GM06990 (cell line): Measurements from ENCODE around the gene POLN.
A peak's percentile ranks its signal among the peaks of the same experiment; 100 is the strongest.
"Not testable (repeated sequence)": the region's sequence is repeated elsewhere in the genome, so short reads cannot be mapped to it uniquely, and the experiment has no call there.

ENCODE experiments used
- DNase-seq: peaks from one replicate; pipeline ENCODE4 v3.0.0-alpha.2; 2011; ENCODE audit not compliant: insufficient read length; ENCODE audit errors: extremely low read depth
- H3K27me3 ChIP-seq: replicated peaks from 2 replicates; pipeline ENCODE4 v1.6.0; 2011; ENCODE audit warnings: low read length; ENCODE audit not compliant: control insufficient read depth, insufficient read depth
- H3K36me3 ChIP-seq: 2 replicates; pipeline ENCODE4 v1.5.1; 2011; ENCODE audit warnings: low read length; ENCODE audit not compliant: control insufficient read depth, insufficient read depth
- H3K4me3 ChIP-seq: replicated peaks from 2 replicates; pipeline ENCODE4 v1.5.1; 2011; ENCODE audit warnings: low read depth, mild to moderate bottlenecking, control low read depth, low read length
- TF ChIP-seq, protein P1 (sequence below): IDR thresholded peaks from 2 replicates; pipeline ENCODE4 v1.5.1; 2011; ENCODE audit warnings: low read length, control low read depth, mild to moderate bottlenecking, inconsistent platforms; ENCODE audit not compliant: insufficient read depth, poor library complexity, severe bottlenecking

The POLN gene

GRCh38 chr4:2222838-2223237 lies 19.1 kb downstream of the POLN start:
- H3K27me3 ChIP-seq: no peaks in the 10 kb centered on the region
- no peak overlapping the region for H3K4me3 ChIP-seq
- no peak for DNase-seq
- TF ChIP-seq, protein P1, sequence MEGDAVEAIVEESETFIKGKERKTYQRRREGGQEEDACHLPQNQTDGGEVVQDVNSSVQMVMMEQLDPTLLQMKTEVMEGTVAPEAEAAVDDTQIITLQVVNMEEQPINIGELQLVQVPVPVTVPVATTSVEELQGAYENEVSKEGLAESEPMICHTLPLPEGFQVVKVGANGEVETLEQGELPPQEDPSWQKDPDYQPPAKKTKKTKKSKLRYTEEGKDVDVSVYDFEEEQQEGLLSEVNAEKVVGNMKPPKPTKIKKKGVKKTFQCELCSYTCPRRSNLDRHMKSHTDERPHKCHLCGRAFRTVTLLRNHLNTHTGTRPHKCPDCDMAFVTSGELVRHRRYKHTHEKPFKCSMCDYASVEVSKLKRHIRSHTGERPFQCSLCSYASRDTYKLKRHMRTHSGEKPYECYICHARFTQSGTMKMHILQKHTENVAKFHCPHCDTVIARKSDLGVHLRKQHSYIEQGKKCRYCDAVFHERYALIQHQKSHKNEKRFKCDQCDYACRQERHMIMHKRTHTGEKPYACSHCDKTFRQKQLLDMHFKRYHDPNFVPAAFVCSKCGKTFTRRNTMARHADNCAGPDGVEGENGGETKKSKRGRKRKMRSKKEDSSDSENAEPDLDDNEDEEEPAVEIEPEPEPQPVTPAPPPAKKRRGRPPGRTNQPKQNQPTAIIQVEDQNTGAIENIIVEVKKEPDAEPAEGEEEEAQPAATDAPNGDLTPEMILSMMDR: no peak
- H3K36me3 ChIP-seq: peaks cover 2% of the 10 kb centered on the region; the same call in 1 of the 2 replicates

- not testable (repeated sequence) for H3K36me3 ChIP-seq, DNase-seq, H3K4me3 ChIP-seq, H3K27me3 ChIP-seq
Observed at GRCh38 chr4:2221378-2221777, 20.5 kb downstream of the POLN start.

GRCh38 chr4:2220016-2220630 lies 21.8 kb downstream of the POLN start:
- no peak overlapping the region for H3K4me3 ChIP-seq
- H3K36me3 ChIP-seq: 0 out of 2 replicates have a peak, but pooled peaks cover 2% of the 10 kb centered on the region
- no peaks in the 10 kb centered on the region for H3K27me3 ChIP-seq
- TF ChIP-seq, protein P1: peak; percentile 94
- peak; percentile 22 for DNase-seq

DNA sequence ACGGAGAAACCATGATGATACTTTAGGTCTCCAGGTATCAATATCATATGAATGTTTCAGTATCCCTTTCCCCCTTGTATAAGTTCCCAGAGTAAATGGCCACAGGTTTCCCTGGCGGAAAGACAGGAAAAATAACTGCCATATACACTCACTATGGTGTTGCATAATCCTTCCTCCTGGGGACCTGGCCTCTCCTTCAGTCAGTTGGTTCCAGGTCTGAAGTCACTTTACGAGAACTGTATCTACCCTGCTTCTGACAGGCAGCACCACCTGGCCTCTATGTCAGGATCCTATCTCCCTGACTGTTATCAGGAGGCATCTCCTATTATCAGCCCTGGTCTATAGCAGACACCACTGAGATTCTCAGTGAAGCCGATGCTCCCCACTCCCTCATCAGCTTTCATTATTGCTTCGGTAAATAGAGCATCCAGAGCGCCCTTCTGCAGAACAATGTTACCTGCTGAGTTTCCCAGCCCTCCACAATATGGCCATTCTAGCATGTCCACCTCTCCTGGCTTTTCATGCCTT lies 22.6 kb downstream of the POLN start:
- H3K36me3 ChIP-seq: 0 out of 2 replicates have a peak, but pooled peaks cover 2% of the 10 kb centered on the region
- H3K4me3 ChIP-seq: no peak overlapping the region
- TF ChIP-seq, protein P1: no peak
- H3K27me3 ChIP-seq: no peaks in the 10 kb centered on the region
- no peak for DNase-seq

- TF ChIP-seq, protein P1: no peak
- H3K36me3 ChIP-seq: 0 out of 2 replicates have a peak, but pooled peaks cover 2% of the 10 kb centered on the region
- no peaks in the 10 kb centered on the region for H3K27me3 ChIP-seq
Observed at GRCh38 chr4:2218436-2218835, 23.5 kb downstream of the POLN start.

GRCh38 chr4:2217726-2218125 lies 24.2 kb downstream of the POLN start:
- Histone ChIP-seq H3K27me3 (no peaks in the 10 kb centered on the region), H3K4me3 (no peak overlapping the region), H3K36me3 (no peaks in the 10 kb centered on the region)
- DNase-seq: no peak
- TF ChIP-seq, protein P1: no peak

More at GRCh38 chr4:2218436-2218835, 23.5 kb downstream of the POLN start:
- no peak for DNase-seq
- H3K4me3 ChIP-seq: no peak overlapping the region
